ENCODE data around the gene COBLL1. TPM values are rescaled to one million over a fixed set of nuclear protein-coding genes. Genes with fewer than 3 reads are reported as not detected.
"Not testable (repeated sequence)": the region's sequence is repeated elsewhere in the genome, so short reads cannot be mapped to it uniquely, and the experiment has no call there.

COBLL1 gene
- polyA plus RNA-seq, 10 donors = 6.9 to 11.8 (median 9.6) TPM

- no peak for DNase-seq
Observed at GRCh38 chr2:164789968-164790367, 51.7 kb downstream of the COBLL1 start.

GRCh38 chr2:164786787-164787186 lies 54.8 kb downstream of the COBLL1 start:
- no peak for DNase-seq

GRCh38 chr2:164785457-164785856 lies 56.2 kb downstream of the COBLL1 start:
- peak; percentile 43 to 63 (median 45) for DNase-seq

- DNase-seq = peak in 1 of 3 donors; percentile 40
Observed at GRCh38 chr2:164784376-164784775, 57.2 kb downstream of the COBLL1 start.

- DNase-seq = peak in 1 of 3 donors; percentile 27
Observed at GRCh38 chr2:164782323-164782722, 59.3 kb downstream of the COBLL1 start.

- no peak for DNase-seq
Observed at GRCh38 chr2:164781394-164781793, 60.2 kb downstream of the COBLL1 start.

GRCh38 chr2:164780611-164781178 lies 60.9 kb downstream of the COBLL1 start:
- DNase-seq = no peak

- DNase-seq = no peak
Observed at GRCh38 chr2:164779383-164780057, 62.1 kb downstream of the COBLL1 start.

GRCh38 chr2:164778723-164779122 lies 62.9 kb downstream of the COBLL1 start:
- DNase-seq = no peak

GRCh38 chr2:164777847-164778461 lies 63.7 kb downstream of the COBLL1 start:
- no peak for DNase-seq

- DNase-seq = no peak
Observed at GRCh38 chr2:164773635-164774034, 68.0 kb downstream of the COBLL1 start.

- DNase-seq = no peak
Observed at GRCh38 chr2:164773091-164773490, 68.5 kb downstream of the COBLL1 start.

GRCh38 chr2:164771897-164772296 lies 69.7 kb downstream of the COBLL1 start:
- DNase-seq = no peak

- DNase-seq = no peak
Observed at GRCh38 chr2:164770421-164770916, 71.2 kb downstream of the COBLL1 start.

GRCh38 chr2:164766954-164767320 lies 74.7 kb downstream of the COBLL1 start:
- no peak for DNase-seq

- DNase-seq = no peak
Observed at GRCh38 chr2:164766216-164766953, 75.2 kb downstream of the COBLL1 start.

GRCh38 chr2:164764996-164765395 lies 76.6 kb downstream of the COBLL1 start:
- DNase-seq = no peak

GRCh38 chr2:164764474-164764873 lies 77.1 kb downstream of the COBLL1 start:
- DNase-seq = no peak

GRCh38 chr2:164763431-164763830 lies 78.2 kb downstream of the COBLL1 start:
- DNase-seq = no peak

- DNase-seq = no peak
Observed at GRCh38 chr2:164761737-164762460, 79.7 kb downstream of the COBLL1 start.

- DNase-seq = not testable (repeated sequence)
Observed at GRCh38 chr2:164761201-164761600, 80.4 kb downstream of the COBLL1 start.

GRCh38 chr2:164760179-164760578 lies 81.4 kb downstream of the COBLL1 start:
- no peak for DNase-seq
